ENCODE measurements around the gene AGTR1.

The AGTR1 gene

GRCh38 chr3:148708409-148708808, 10.7 kb downstream of the AGTR1 start:
- Mint-ChIP-seq H3K27me3 (no peaks in the 10 kb centered on the region), H3K36me3 (ENCODE audit: insufficient read depth) (no peaks in the 10 kb centered on the region), H3K9me3 (no peaks in the 10 kb centered on the region), H3K4me3 (no peak overlapping the region), H3K27ac (no peak overlapping the region), H3K4me1 (ENCODE audit: low read depth in 2 of 2) (no peaks in the 10 kb centered on the region)
- no peak for ATAC-seq (replicated peaks)
- DNase-seq, result no peak

- DNase-seq, result no peak
- no peaks in the 10 kb centered on the region for H3K27me3 Mint-ChIP-seq
- no peaks in the 10 kb centered on the region for H3K4me1 Mint-ChIP-seq (ENCODE audit: low read depth in 2 of 2)
- H3K27ac Mint-ChIP-seq, result no peak overlapping the region
- ATAC-seq (replicated peaks), result no peak
- no peaks in the 10 kb centered on the region for H3K36me3 Mint-ChIP-seq (ENCODE audit: insufficient read depth)
- H3K4me3 Mint-ChIP-seq, result no peak overlapping the region
- H3K9me3 Mint-ChIP-seq, result no peaks in the 10 kb centered on the region
These were observed 12.0 kb downstream of the AGTR1 start for GRCh38 chr3:148709560-148710253.

GRCh38 chr3:148710665-148711064, 13.0 kb downstream of the AGTR1 start:
- H3K27ac Mint-ChIP-seq, result no peak overlapping the region
- H3K27me3 Mint-ChIP-seq, result no peaks in the 10 kb centered on the region
- ATAC-seq (replicated peaks) (no peak), DNase-seq (no peak)
- no peaks in the 10 kb centered on the region for H3K36me3 Mint-ChIP-seq (ENCODE audit: insufficient read depth)
- no peak overlapping the region for H3K4me3 Mint-ChIP-seq
- H3K9me3 Mint-ChIP-seq, result no peaks in the 10 kb centered on the region
- no peaks in the 10 kb centered on the region for H3K4me1 Mint-ChIP-seq (ENCODE audit: low read depth in 2 of 2)

DNA sequence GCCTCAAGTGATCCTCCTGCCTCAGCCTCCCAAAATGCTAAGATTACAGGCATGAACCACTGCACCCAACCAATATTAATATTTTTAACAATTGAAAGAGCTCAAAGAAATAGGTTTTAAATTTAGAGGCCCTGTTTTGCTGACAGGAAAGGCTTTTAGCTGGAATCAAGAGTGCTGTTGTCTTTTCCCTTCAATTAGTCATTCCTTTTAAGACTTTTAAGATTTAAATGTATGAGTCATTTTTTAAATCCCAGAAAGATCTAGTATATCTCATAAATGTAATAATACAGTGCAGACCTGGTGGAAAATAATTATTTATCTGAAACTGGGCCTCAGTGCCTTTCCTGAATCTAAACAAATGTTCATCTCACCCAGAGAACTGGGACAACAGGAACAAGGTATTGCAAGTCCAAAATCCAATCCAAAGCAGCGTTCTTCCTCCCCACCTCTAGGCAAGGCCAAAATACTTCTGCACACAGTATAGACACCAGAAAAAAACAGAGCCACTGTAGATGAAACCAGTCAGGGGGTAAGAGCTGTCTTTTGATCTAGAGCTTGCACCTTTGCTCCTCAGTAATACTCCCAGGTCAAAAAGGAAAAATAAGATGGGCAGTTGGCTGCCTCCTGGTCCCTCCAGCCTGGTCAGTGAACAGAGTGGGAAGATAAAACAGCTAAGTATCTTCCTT, 14.4 kb downstream of the AGTR1 start:
- ATAC-seq (replicated peaks), result no peak
- H3K27me3 Mint-ChIP-seq, result no peaks in the 10 kb centered on the region
- no peak overlapping the region for H3K4me3 Mint-ChIP-seq
- H3K36me3 Mint-ChIP-seq (ENCODE audit: insufficient read depth), result no peaks in the 10 kb centered on the region
- H3K9me3 Mint-ChIP-seq, result no peaks in the 10 kb centered on the region
- DNase-seq, result no peak
- H3K27ac Mint-ChIP-seq, result no peak overlapping the region
- no peaks in the 10 kb centered on the region for H3K4me1 Mint-ChIP-seq (ENCODE audit: low read depth in 2 of 2)

GRCh38 chr3:148714521-148714920, 16.8 kb downstream of the AGTR1 start:
- no peaks in the 10 kb centered on the region for H3K9me3 Mint-ChIP-seq
- H3K27me3 Mint-ChIP-seq, result no peaks in the 10 kb centered on the region
- H3K27ac Mint-ChIP-seq, result no peak overlapping the region
- no peaks in the 10 kb centered on the region for H3K4me1 Mint-ChIP-seq (ENCODE audit: low read depth in 2 of 2)
- no peaks in the 10 kb centered on the region for H3K36me3 Mint-ChIP-seq (ENCODE audit: insufficient read depth)
- no peak for DNase-seq
- no peak overlapping the region for H3K4me3 Mint-ChIP-seq
- ATAC-seq (replicated peaks), result no peak

DNA sequence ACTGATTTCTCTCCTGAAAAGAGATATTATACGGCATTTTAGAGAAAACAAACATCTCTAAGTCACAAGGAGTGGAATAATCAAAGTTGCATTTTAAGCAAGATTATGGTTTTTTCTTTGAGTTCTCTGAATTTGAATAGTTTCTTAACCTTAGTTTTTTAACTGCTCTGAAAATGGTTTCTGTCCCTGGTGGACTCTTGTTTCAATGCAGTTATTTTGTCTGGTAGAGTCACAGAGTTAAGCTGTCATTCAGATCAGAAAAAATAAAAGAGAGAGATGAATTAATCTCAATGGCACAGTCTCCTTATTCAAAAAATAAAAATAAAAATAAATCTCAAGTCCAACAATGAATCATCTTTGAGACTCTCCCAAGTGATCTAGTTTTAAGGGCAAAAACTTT, 19.0 kb downstream of the AGTR1 start:
- ATAC-seq (replicated peaks) (no peak), DNase-seq (no peak)
- no peaks in the 10 kb centered on the region for H3K36me3 Mint-ChIP-seq (ENCODE audit: insufficient read depth)
- no peaks in the 10 kb centered on the region for H3K27me3 Mint-ChIP-seq
- no peak overlapping the region for H3K27ac Mint-ChIP-seq
- H3K4me3 Mint-ChIP-seq, result no peak overlapping the region
- H3K9me3 Mint-ChIP-seq, result no peaks in the 10 kb centered on the region
- no peaks in the 10 kb centered on the region for H3K4me1 Mint-ChIP-seq (ENCODE audit: low read depth in 2 of 2)

GRCh38 chr3:148717885-148718561, 20.3 kb downstream of the AGTR1 start:
- DNase-seq (no peak), ATAC-seq (replicated peaks) (no peak)
- Mint-ChIP-seq H3K9me3 (no peaks in the 10 kb centered on the region), H3K27ac (no peak overlapping the region), H3K36me3 (ENCODE audit: insufficient read depth) (no peaks in the 10 kb centered on the region), H3K27me3 (no peaks in the 10 kb centered on the region), H3K4me3 (no peak overlapping the region), H3K4me1 (ENCODE audit: low read depth in 2 of 2) (no peaks in the 10 kb centered on the region)

DNA sequence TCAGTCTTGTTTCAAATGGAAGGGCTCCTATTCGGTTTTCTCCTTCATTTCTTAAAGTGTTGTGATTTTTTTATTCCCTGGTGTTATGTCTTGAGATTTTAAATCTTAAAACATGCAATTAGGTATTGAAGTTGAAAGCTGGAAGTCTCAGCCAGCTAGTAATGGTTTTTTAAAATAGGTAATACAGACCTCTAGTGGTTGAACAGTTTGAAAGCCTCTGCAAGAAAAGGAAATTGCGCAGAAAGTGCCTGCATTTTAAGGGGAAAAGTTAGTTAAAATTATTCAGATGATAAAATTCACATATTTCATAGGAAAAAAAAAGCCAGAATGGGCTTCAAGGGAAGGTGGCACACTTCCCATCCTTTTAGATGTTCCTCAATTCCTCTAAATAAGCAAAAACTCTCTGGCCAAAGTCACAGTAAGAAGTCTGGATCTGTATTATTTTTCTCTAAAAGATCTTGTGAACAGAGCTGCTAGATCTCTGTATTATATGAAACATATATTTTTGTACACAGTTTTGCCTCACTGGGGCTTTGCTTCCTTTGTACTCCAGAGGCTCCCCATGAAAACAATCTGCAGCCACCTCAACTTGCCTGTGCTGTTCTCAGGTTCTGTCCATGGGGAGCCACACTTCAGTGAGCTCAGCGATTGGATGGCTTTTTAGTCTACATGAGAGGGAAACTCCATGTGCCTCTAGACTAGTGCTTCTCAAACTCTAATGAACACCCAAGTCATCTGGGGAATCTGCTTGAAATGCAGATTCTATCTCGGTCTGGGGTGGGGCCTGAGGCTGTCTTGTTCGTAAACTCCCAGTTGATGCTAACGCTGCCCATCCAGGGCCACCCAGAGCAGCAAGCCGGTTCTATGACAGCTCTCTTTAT, 21.5 kb downstream of the AGTR1 start:
- H3K9me3 Mint-ChIP-seq, result no peaks in the 10 kb centered on the region
- no peak for ATAC-seq (replicated peaks)
- no peak for DNase-seq

DNA sequence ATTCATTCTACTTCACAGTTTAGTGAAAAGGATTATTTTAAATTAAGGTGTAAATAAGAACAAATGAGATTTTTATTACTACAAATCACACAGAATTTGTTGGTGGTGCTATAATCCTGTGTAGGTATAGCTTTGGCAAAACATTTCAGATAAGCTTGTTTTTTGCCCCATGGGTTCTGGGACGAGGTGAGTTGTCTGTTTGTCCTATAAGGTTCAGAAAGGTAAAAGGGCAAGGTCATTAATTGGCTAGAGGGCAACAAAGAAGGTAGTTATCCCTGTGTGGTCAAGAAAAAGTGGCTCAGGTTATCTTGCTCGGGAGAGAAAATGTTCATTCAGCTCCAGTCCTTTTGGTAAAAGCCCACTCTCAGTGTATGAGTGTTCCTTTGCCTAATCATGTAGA, 23.2 kb downstream of the AGTR1 start:
- ATAC-seq (replicated peaks) (no peak), DNase-seq (no peak)
- Mint-ChIP-seq H3K27ac (no peak overlapping the region), H3K4me3 (no peak overlapping the region), H3K4me1 (ENCODE audit: low read depth in 2 of 2) (no peaks in the 10 kb centered on the region), H3K27me3 (no peaks in the 10 kb centered on the region), H3K36me3 (ENCODE audit: insufficient read depth) (no peaks in the 10 kb centered on the region), H3K9me3 (no peaks in the 10 kb centered on the region)

More for the DNA sequence above, 21.5 kb downstream of the AGTR1 start:
- Mint-ChIP-seq H3K36me3 (ENCODE audit: insufficient read depth) (no peaks in the 10 kb centered on the region), H3K4me1 (ENCODE audit: low read depth in 2 of 2) (no peaks in the 10 kb centered on the region), H3K27ac (no peak overlapping the region), H3K27me3 (no peaks in the 10 kb centered on the region), H3K4me3 (no peak overlapping the region)

DNA sequence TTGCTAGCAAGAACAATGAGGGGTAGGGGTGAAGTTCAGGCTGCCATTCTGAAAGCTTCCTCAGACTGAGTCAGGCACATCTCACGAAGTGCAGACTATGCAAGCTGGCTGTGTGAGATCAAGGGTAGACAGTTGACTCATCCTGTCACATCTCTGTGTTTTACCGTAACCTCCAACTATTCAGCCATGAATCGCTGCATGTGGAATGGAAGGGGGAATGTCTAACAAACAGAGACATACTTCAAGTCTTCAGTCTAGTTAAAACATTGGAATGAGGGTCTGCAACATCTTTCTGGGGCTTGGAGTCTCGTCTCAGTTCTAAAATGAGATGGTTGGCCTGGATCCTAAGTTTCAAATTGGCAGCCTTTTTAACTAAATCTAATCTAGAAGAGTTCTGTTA, 25.9 kb downstream of the AGTR1 start:
- no peak for DNase-seq
- no peak overlapping the region for H3K27ac Mint-ChIP-seq

GRCh38 chr3:148727231-148727630, 29.5 kb downstream of the AGTR1 start:
- DNase-seq, result no peak
- ATAC-seq (replicated peaks), result no peak
- no peaks in the 10 kb centered on the region for H3K27me3 Mint-ChIP-seq
- H3K9me3 Mint-ChIP-seq, result peaks cover 0 to 6% of the 10 kb centered on the region in 2 donors
- no peak overlapping the region for H3K27ac Mint-ChIP-seq
- no peak overlapping the region for H3K4me3 Mint-ChIP-seq
- no peaks in the 10 kb centered on the region for H3K36me3 Mint-ChIP-seq (ENCODE audit: insufficient read depth)
- peaks cover 0 to 4% of the 10 kb centered on the region in 2 donors for H3K4me1 Mint-ChIP-seq (ENCODE audit: low read depth in 2 of 2)

More for the DNA sequence above, 25.9 kb downstream of the AGTR1 start:
- Mint-ChIP-seq H3K27me3 (no peaks in the 10 kb centered on the region), H3K36me3 (ENCODE audit: insufficient read depth) (no peaks in the 10 kb centered on the region), H3K9me3 (peaks cover 0 to 6% of the 10 kb centered on the region in 2 donors), H3K4me1 (ENCODE audit: low read depth in 2 of 2) (peaks cover 0 to 4% of the 10 kb centered on the region in 2 donors), H3K4me3 (no peak overlapping the region)
- no peak for ATAC-seq (replicated peaks)

DNA sequence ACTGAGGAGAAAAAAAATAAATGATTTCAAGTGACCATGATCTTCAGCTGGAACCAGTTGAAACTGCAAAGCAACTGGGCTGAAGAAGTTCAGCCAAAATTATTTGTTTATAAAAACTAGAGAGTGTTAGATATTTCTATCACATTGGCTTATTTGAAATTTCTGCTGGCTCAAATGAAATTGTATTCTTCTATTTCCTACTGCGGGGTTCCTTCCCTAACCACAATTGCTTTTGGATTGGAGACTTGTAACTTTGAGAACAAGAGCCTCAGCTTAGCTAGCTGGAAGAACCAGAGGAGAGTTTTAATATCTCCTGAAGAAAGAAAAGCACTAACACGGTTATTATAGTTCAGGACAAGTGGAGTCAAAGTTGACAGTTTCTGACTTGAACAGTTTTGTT, 31.1 kb downstream of the AGTR1 start:
- no peak for ATAC-seq (replicated peaks)
- peaks cover 0 to 4% of the 10 kb centered on the region in 2 donors for H3K4me1 Mint-ChIP-seq (ENCODE audit: low read depth in 2 of 2)
- H3K27me3 Mint-ChIP-seq, result no peaks in the 10 kb centered on the region
- peaks cover 0 to 6% of the 10 kb centered on the region in 2 donors for H3K9me3 Mint-ChIP-seq
- H3K36me3 Mint-ChIP-seq (ENCODE audit: insufficient read depth), result no peaks in the 10 kb centered on the region
- no peak overlapping the region for H3K27ac Mint-ChIP-seq
- no peak overlapping the region for H3K4me3 Mint-ChIP-seq
- DNase-seq, result no peak

- H3K4me3 Mint-ChIP-seq, result no peak overlapping the region
- peaks cover 0 to 4% of the 10 kb centered on the region in 2 donors for H3K4me1 Mint-ChIP-seq (ENCODE audit: low read depth in 2 of 2)
- H3K27me3 Mint-ChIP-seq, result no peaks in the 10 kb centered on the region
- H3K36me3 Mint-ChIP-seq (ENCODE audit: insufficient read depth), result no peaks in the 10 kb centered on the region
- no peak for ATAC-seq (replicated peaks)
- no peak overlapping the region for H3K27ac Mint-ChIP-seq
- peaks cover 2 to 6% of the 10 kb centered on the region in 2 donors for H3K9me3 Mint-ChIP-seq
- DNase-seq, result no peak
These were observed 31.9 kb downstream of the AGTR1 start for GRCh38 chr3:148729476-148730055.

Data from effector memory CD8-positive, alpha-beta T cell (primary cell).